HEK293T (cell line): ENCODE data around the gene LGR6.

Source experiments
- CTCF ChIA-PET: fragments of 350-600 bp; formaldehyde crosslinking; extraction: SDS; loops from one replicate; lab custom pipeline; 2021; ENCODE audit warnings: antibody characterized with exemption, inconsistent platforms; lab: Yijun Ruan, JAX
- POLR2A ChIA-PET: fragments of 350-600 bp; formaldehyde crosslinking; extraction: SDS; loops from one replicate; lab custom pipeline; 2020; ENCODE audit warnings: antibody characterized with exemption, inconsistent platforms; lab: Yijun Ruan, JAX
- DNase-seq: peaks from one replicate; pipeline ENCODE4 v3.0.0; 2012; ENCODE audit warnings: mixed read lengths; ENCODE audit errors: extremely low spot score
- ARNT ChIP-seq: fragments of 450-650 bp; IDR thresholded peaks from 2 replicates; pipeline ENCODE4 v1.6.1; 2017; ENCODE audit warnings: mild to moderate bottlenecking
- BHLHE40 ChIP-seq: fragments of 450-650 bp; IDR thresholded peaks from 2 replicates; pipeline ENCODE4 v1.6.1; 2016; ENCODE audit warnings: mild to moderate bottlenecking, moderate library complexity, borderline replicate concordance
- CTBP1 ChIP-seq: fragments of 450-650 bp; IDR thresholded peaks from 2 replicates; pipeline ENCODE4 v1.6.1; 2016; ENCODE audit warnings: borderline replicate concordance
- ELF4 ChIP-seq: fragments of 450-650 bp; IDR thresholded peaks from 2 replicates; pipeline ENCODE4 v1.6.1; 2017; ENCODE audit warnings: antibody characterized with exemption
- FOXA1 ChIP-seq: fragments of 450-650 bp; IDR thresholded peaks from 2 replicates; pipeline ENCODE4 v1.6.1; 2016; ENCODE audit warnings: mild to moderate bottlenecking
- FOXK2 ChIP-seq: fragments of 450-650 bp; IDR thresholded peaks from 2 replicates; pipeline ENCODE4 v1.6.1; 2016; ENCODE audit warnings: mild to moderate bottlenecking
- FOXM1 ChIP-seq: fragments of 450-650 bp; IDR thresholded peaks from 2 replicates; pipeline ENCODE4 v1.6.1; 2017; ENCODE audit warnings: mild to moderate bottlenecking, borderline replicate concordance
- HDGF ChIP-seq: fragments of 450-650 bp; IDR thresholded peaks from 2 replicates; pipeline ENCODE4 v1.6.1; 2017; ENCODE audit warnings: antibody characterized with exemption, borderline replicate concordance
- L3MBTL2 ChIP-seq: fragments of 450-650 bp; conservative IDR thresholded peaks from 2 replicates; pipeline ENCODE4 v1.6.1; 2016; ENCODE audit warnings: mild to moderate bottlenecking
- LEF1 ChIP-seq: fragments of 450-650 bp; IDR thresholded peaks from 2 replicates; pipeline ENCODE4 v1.6.1; 2017; ENCODE audit warnings: mild to moderate bottlenecking, borderline replicate concordance
- NFRKB ChIP-seq: fragments of 450-650 bp; IDR thresholded peaks from 2 replicates; pipeline ENCODE4 v1.6.1; 2016; ENCODE audit warnings: mild to moderate bottlenecking, moderate library complexity
- SP1 ChIP-seq: fragments of 450-650 bp; IDR thresholded peaks from 2 replicates; pipeline ENCODE4 v1.6.1; 2017
- SUZ12 ChIP-seq: fragments of 450-650 bp; IDR thresholded peaks from 2 replicates; pipeline ENCODE4 v1.6.1; 2016; ENCODE audit warnings: mild to moderate bottlenecking
- TARDBP ChIP-seq: fragments of 450-650 bp; IDR thresholded peaks from 2 replicates; pipeline ENCODE4 v1.6.1; 2016
- ZNF384 ChIP-seq: fragments of 450-650 bp; IDR thresholded peaks from 2 replicates; pipeline ENCODE4 v1.6.1; 2016
- TF ChIP-seq, protein P1 (sequence below): fragments of 450-650 bp; IDR thresholded peaks from 2 replicates; pipeline ENCODE4 v1.6.1; 2016

The LGR6 gene

DNA sequence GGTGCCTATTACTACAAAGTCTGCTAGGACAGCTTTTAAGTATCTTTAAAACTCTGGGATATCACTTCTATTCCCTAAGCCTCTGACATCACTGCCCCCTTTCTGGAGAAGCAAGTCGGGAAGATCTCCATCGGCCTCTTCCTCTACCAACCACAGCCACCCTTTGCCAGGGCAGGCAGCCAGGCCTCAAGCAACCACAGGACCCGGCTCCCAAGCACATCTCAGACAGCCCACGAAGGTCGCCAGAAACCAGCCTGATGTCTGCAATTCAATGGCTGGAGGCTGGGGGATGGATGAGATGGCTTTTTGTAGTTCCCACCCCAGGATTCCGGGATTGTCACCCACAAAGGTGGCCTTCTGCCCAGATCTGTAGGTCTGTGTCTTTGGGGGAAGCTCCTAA lies 70.7 kb downstream of the LGR6 start:
- DNase-seq = no peak
- CTCF ChIA-PET = interaction anchor here (0.6 kb wide), 1 partner anchor 522 kb away, joined by 3 read pairs; no protein-coding TSS in a partner anchor
- TF ChIP-seq ARNT (no peak), HDGF (no peak), LEF1 (no peak), SUZ12 (no peak), FOXK2 (no peak), SP1 (no peak), CTBP1 (no peak), ZNF384 (no peak), TARDBP (no peak), FOXM1 (no peak), BHLHE40 (no peak), FOXA1 (no peak), ELF4 (no peak), L3MBTL2 (no peak), NFRKB (no peak)
- TF ChIP-seq, protein P1, sequence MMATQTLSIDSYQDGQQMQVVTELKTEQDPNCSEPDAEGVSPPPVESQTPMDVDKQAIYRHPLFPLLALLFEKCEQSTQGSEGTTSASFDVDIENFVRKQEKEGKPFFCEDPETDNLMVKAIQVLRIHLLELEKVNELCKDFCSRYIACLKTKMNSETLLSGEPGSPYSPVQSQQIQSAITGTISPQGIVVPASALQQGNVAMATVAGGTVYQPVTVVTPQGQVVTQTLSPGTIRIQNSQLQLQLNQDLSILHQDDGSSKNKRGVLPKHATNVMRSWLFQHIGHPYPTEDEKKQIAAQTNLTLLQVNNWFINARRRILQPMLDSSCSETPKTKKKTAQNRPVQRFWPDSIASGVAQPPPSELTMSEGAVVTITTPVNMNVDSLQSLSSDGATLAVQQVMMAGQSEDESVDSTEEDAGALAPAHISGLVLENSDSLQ = no peak
- POLR2A ChIA-PET = no interaction called here

DNA sequence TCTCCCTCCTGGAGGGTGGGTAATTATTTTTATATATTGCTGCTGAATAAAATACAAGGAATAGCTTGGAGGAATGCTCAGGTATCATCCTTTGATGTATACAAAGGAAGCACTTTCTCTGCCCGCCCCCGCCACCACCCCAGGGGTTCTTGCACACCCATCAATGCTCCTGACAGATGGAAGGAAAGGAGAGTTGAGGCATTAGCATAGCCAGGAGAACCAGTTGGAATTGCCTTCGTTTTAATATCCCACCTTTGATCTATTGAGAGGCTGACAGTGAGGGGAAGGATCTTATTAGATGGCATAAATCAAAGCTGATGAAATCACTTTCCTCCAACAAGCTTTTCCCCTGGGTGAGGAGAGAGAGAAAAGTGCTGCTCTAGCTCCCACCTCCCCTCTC lies 71.1 kb downstream of the LGR6 start:
- POLR2A ChIA-PET = no interaction called here
- no peak for DNase-seq
- CTCF ChIA-PET = interaction anchor here (0.6 kb wide), 1 partner anchor 521 kb away, joined by 3 read pairs; no protein-coding TSS in a partner anchor
- TF ChIP-seq SUZ12 (no peak), ELF4 (no peak)
- TF ChIP-seq, protein P1 = no peak

DNA sequence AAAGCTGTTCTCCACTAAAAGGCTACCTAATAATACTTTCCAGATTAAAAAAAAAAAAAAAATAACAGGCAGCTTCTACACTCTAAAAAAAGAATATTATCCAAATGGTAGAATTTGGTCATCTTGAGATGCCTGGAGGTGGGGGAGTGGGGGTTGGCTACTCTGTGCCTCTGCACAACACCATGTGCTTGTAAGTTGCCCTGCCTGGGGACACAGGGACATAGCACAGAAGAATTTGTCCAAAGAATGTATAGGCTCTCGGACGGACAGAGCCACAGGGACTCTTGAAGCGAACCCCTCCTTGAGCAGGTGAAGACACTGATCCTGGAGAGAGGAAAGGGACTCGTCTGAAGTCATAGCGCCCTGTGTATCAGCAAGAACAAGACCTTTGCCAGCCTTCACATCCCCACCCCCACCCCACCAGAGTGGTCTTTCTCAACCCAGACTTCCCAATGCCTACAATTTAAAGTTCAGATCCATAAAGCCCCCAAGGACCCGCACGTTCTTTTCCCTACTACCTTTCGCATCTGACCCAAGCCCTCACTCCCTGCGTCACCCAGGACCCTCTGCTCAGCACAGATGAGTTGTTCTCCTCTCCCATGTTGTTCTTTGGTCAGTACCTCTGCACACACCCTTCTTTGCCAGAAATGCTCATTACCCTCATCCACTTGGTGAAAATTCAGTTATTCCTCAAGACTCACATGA lies 72.6 kb downstream of the LGR6 start:
- TF ChIP-seq L3MBTL2 (no peak), ELF4 (no peak), ZNF384 (no peak), LEF1 (no peak), CTBP1 (no peak), HDGF (no peak)
- TF ChIP-seq, protein P1 = no peak
- CTCF ChIA-PET = no interaction called here
- POLR2A ChIA-PET = no interaction called here
- no peak for DNase-seq

DNA sequence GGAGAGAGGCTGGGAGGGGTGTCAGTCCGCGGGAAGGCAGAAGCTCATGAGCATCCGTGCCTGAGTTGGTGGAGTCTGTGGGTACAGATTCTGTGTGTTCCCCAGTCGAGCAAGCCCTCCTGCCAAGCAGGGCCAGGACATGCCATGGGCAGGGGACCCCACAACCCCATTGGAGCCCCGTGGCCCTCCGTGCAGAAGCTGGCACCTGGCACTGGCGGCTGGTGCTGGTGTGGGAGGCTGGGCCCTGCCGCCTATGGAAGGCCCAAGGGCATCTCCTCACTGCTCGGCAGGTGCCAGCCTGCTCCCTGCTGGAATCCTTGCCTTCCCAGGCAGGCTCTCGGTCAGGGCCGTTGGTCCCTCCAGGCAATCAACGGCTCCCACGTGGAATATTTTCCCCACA lies 74.4 kb downstream of the LGR6 start:
- TF ChIP-seq, protein P1 = no peak
- no peak for TF ChIP-seq ELF4
- no peak for TF ChIP-seq ARNT
- no peak for TF ChIP-seq BHLHE40
- no peak for TF ChIP-seq HDGF
- TF ChIP-seq FOXM1 = no peak
- TF ChIP-seq TARDBP = no peak
- TF ChIP-seq NFRKB = no peak
- no peak for TF ChIP-seq ZNF384
- no peak for TF ChIP-seq LEF1
- no peak for TF ChIP-seq CTBP1
- no peak for TF ChIP-seq SP1
- TF ChIP-seq FOXA1 = no peak
- TF ChIP-seq L3MBTL2 = no peak
- no peak for TF ChIP-seq FOXK2
- DNase-seq = no peak
- POLR2A ChIA-PET = no interaction called here
- CTCF ChIA-PET = no interaction called here

DNA sequence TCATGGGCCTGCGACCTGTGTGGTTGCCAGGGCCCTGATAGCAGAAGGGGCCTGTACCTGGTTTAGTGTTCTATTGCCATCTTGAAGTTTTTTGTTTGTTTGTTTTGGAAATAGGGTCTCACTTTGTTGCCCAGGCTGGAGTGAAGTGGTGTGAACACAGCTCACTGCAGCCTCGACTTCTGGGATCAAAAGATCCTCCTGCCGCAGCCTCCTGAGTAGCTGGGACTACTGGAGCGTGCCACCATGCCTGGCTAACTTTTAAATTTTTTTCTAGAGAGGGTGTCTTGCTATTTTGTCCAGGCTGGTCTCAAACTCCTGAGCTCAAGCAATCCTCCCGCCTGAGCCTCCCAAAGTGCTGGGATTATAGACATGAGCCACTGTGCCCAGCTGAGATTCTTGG lies 75.2 kb downstream of the LGR6 start:
- CTCF ChIA-PET = interaction anchor here (0.6 kb wide), 1 partner anchor 13 kb away, joined by 3 read pairs; no protein-coding TSS in a partner anchor
- DNase-seq = no peak
- POLR2A ChIA-PET = no interaction called here

DNA sequence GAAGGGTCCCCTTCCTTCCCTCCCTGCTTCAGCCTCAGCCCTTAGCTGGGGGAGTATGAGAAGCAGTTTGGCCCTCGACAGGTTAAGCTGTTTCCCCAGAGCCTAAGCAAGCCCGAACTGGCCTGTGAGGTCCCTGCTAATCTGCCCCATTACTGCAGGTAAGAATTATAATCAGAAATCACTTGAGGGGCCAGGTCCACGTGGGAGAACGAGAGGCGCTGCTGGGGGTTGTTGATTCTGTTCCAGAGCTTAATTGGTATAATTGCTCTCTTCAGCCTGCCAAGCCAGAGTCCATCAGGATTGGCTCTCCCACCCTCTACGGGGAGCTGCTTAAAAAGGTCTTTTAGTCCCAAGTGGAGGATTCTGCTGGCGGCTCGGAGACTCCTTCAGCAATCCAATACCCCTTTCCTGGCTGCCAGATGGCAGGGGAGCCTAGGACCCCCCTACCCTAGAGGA lies 77.3 kb downstream of the LGR6 start:
- TF ChIP-seq BHLHE40 (no peak), CTBP1 (no peak), ZNF384 (no peak), SUZ12 (no peak), SP1 (no peak)
- ChIA-PET POLR2A (no interaction called here), CTCF (interaction anchor here (0.6 to 1.4 kb wide), 2 partner anchors 78 to 116 kb away, joined by 3 to 4 read pairs; no protein-coding TSS in a partner anchor)
- DNase-seq = no peak

More for the DNA sequence above, 75.2 kb downstream of the LGR6 start:
- no peak for TF ChIP-seq ELF4
